Trophoblast cell (in vitro differentiated cells and primary cell): Measurements from ENCODE around the gene LRTM2.

ENCODE experiments used
- DNase-seq, 2 donors: peaks; one replicate each; pipeline ENCODE4 v3.0.0-alpha.2; 2016
- H2AFZ ChIP-seq: 2 replicates; pipeline ENCODE4 v1.6.1; 2013; ENCODE audit warnings: low read length, moderate library complexity, mild to moderate bottlenecking; ENCODE audit not compliant: insufficient read depth, poor library complexity
- H2AK5ac ChIP-seq: 2 replicates; pipeline ENCODE4 v1.6.1; 2013; ENCODE audit warnings: mild to moderate bottlenecking, low read length
- H2BK120ac ChIP-seq: 2 replicates; pipeline ENCODE4 v1.6.1; 2013; ENCODE audit warnings: low read length, mild to moderate bottlenecking, moderate library complexity; ENCODE audit not compliant: insufficient read depth, poor library complexity
- H2BK12ac ChIP-seq: 2 replicates; pipeline ENCODE4 v1.6.1; 2013; ENCODE audit warnings: mild to moderate bottlenecking, low read length, moderate library complexity
- H2BK5ac ChIP-seq: 2 replicates; pipeline ENCODE4 v1.6.1; 2013; ENCODE audit warnings: low read length, low read depth, moderate library complexity, mild to moderate bottlenecking; ENCODE audit not compliant: poor library complexity
- H3K14ac ChIP-seq: 2 replicates; pipeline ENCODE4 v1.6.1; 2013; ENCODE audit warnings: mild to moderate bottlenecking, low read length
- H3K18ac ChIP-seq: 2 replicates; pipeline ENCODE4 v1.6.1; 2013; ENCODE audit warnings: mild to moderate bottlenecking, low read length
- H3K23ac ChIP-seq: 2 replicates; pipeline ENCODE4 v1.6.1; 2013; ENCODE audit warnings: low read length
- H3K27ac ChIP-seq: 2 replicates; pipeline ENCODE4 v1.5.1; 2013; ENCODE audit warnings: low read depth, mild to moderate bottlenecking, inconsistent platforms, low read length, moderate library complexity
- H3K27me3 ChIP-seq: 2 replicates; pipeline ENCODE4 v1.6.1; 2013; ENCODE audit warnings: inconsistent platforms, mild to moderate bottlenecking, low read length, moderate library complexity; ENCODE audit not compliant: insufficient read depth
- H3K36me3 ChIP-seq, 2 experiments: 1 replicate in 1 of 2; 2 replicates in 1 of 2; pipeline ENCODE4 v1.6.1; 2013; ENCODE audit warnings: low read length in 2 of 2, mild to moderate bottlenecking in 2 of 2, moderate library complexity in 1 of 2; ENCODE audit not compliant: insufficient read depth in 2 of 2, control insufficient read depth in 1 of 2
- H3K4ac ChIP-seq: 2 replicates; pipeline ENCODE4 v1.6.1; 2013; ENCODE audit warnings: low read depth, mild to moderate bottlenecking, low read length, moderate library complexity
- H3K4me1 ChIP-seq, 2 experiments: 1 replicate in 1 of 2; 2 replicates in 1 of 2; pipeline ENCODE4 v1.6.1; 2013; ENCODE audit warnings: low read length in 2 of 2, mild to moderate bottlenecking in 2 of 2, moderate library complexity in 1 of 2; ENCODE audit not compliant: insufficient read depth in 2 of 2, control insufficient read depth in 1 of 2
- H3K4me2 ChIP-seq: 2 replicates; pipeline ENCODE4 v1.6.1; 2013; ENCODE audit warnings: inconsistent platforms, mild to moderate bottlenecking, low read length, moderate library complexity
- H3K4me3 ChIP-seq: 2 replicates; pipeline ENCODE4 v1.5.1; 2013; ENCODE audit warnings: mild to moderate bottlenecking, low read depth, low read length, inconsistent platforms
- H3K79me1 ChIP-seq: one replicate; pipeline ENCODE4 v1.6.1; 2013; ENCODE audit warnings: low read length
- H3K79me2 ChIP-seq: 2 replicates; pipeline ENCODE4 v1.6.1; 2013; ENCODE audit warnings: low read length, mild to moderate bottlenecking; ENCODE audit not compliant: control insufficient read depth, insufficient read depth, poor library complexity
- H3K9ac ChIP-seq: 2 replicates; pipeline ENCODE4 v1.6.1; 2013; ENCODE audit warnings: mild to moderate bottlenecking, low read length
- H3K9me3 ChIP-seq: 2 replicates; pipeline ENCODE4 v1.6.1; 2013; ENCODE audit warnings: low read depth, mild to moderate bottlenecking, control low read depth, inconsistent platforms, low read length; ENCODE audit not compliant: insufficient read depth
- H4K12ac ChIP-seq: 2 replicates; pipeline ENCODE4 v1.6.1; 2013; ENCODE audit warnings: low read depth, mild to moderate bottlenecking, low read length, moderate library complexity
- H4K8ac ChIP-seq: 2 replicates; pipeline ENCODE4 v1.6.1; 2013; ENCODE audit warnings: low read depth, mild to moderate bottlenecking, low read length, moderate library complexity
- H4K91ac ChIP-seq: one replicate; pipeline ENCODE4 v1.6.1; 2013; ENCODE audit warnings: low read depth, mild to moderate bottlenecking, low read length, moderate library complexity
- WGBS: extraction: QIAGEN DNeasy Blood & Tissue Kit; methylation state at CpG from one replicate; pipeline ENCODE4 v1.1.7; 2013; ENCODE audit warnings: missing lambda C conversion rate; ENCODE audit not compliant: insufficient read length, insufficient coverage; ENCODE audit errors: extremely low coverage; 5-methylcytosine and 5-hydroxymethylcytosine counted together

LRTM2 gene

DNA sequence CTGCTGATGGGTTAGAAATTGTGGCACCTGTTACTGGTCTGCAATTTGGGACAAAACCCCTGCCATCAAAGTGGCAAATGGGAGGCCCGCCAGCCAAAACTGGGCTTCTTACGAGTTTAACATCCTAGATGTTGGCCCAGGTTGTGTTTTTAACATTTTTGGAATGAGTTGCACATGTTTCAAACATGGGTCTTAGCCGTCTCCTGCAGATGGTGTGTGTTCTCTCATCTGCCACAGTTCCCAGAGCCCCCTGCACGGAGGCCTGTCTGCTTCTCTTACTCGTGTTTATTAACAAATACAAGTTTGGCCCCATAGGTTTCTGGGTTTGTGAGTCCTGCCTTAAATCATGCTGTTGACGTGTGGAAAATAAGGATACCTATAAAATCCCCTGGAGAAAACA, 51.6 kb downstream of the LRTM2 start:
- Histone ChIP-seq H2BK120ac (no peak overlapping the region), H3K4me2 (no peak overlapping the region), H3K18ac (no peak overlapping the region), H3K4me1 (no peaks in the 10 kb centered on the region), H3K79me2 (no peaks in the 10 kb centered on the region), H4K91ac (no peak overlapping the region), H4K12ac (no peak overlapping the region), H2BK5ac (no peak overlapping the region), H3K4me3 (no peak overlapping the region), H2AK5ac (no peak overlapping the region), H3K27me3 (no peaks in the 10 kb centered on the region), H3K27ac (no peak overlapping the region), H3K23ac (no peak overlapping the region), H3K4ac (no peak overlapping the region), H2AFZ (no peak overlapping the region), H3K79me1 (no peaks in the 10 kb centered on the region), H3K36me3 (no peaks in the 10 kb centered on the region), H4K8ac (no peak overlapping the region), H3K14ac (no peak overlapping the region), H3K9me3 (peaks cover 9% of the 10 kb centered on the region), H3K9ac (no peak overlapping the region), H2BK12ac (no peak overlapping the region)
- WGBS: no CpG with 5 or more reads among the region's 6 CpGs
- no peak for DNase-seq

DNA sequence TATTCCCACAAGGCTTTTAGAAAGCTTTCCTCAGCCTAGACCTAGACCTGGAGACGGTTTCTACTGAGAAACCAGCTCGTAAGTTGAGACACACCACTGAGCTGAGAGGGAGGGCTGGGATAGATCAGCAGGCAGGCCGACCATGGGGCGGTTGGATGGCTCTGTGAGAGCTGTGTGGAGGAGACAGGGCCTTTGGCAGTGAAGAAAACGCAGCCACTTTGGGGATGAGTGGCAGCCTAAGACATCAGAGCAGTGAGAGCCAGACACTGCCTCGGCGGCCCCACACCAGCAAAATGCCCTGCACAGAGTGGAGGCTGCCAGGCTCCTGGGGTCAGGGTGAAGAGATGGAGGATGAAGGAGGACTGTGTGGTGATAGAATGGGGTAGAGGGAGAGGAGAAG, 52.1 kb downstream of the LRTM2 start:
- DNase-seq: no peak
- Histone ChIP-seq H3K9me3 (peaks cover 9% of the 10 kb centered on the region), H4K91ac (no peak overlapping the region), H2BK5ac (no peak overlapping the region), H2AK5ac (no peak overlapping the region), H3K18ac (no peak overlapping the region), H3K27me3 (no peaks in the 10 kb centered on the region), H2BK120ac (no peak overlapping the region), H3K36me3 (no peaks in the 10 kb centered on the region), H3K27ac (no peak overlapping the region), H3K4me1 (no peaks in the 10 kb centered on the region), H3K23ac (no peak overlapping the region), H3K79me1 (no peaks in the 10 kb centered on the region), H3K4ac (no peak overlapping the region), H3K79me2 (no peaks in the 10 kb centered on the region), H2BK12ac (no peak overlapping the region), H3K14ac (no peak overlapping the region), H3K4me2 (no peak overlapping the region), H4K8ac (no peak overlapping the region), H2AFZ (no peak overlapping the region), H4K12ac (no peak overlapping the region), H3K9ac (no peak overlapping the region), H3K4me3 (no peak overlapping the region)
- WGBS: no CpG with 5 or more reads among the region's 7 CpGs

GRCh38 chr12:1873531-1874510, 53.5 kb downstream of the LRTM2 start:
- Histone ChIP-seq H2BK12ac (no peak overlapping the region), H3K4me2 (no peak overlapping the region), H3K4me1 (no peaks in the 10 kb centered on the region), H3K18ac (no peak overlapping the region), H3K9me3 (peaks cover 9% of the 10 kb centered on the region), H2AFZ (no peak overlapping the region), H2BK120ac (no peak overlapping the region), H3K4ac (no peak overlapping the region), H4K91ac (no peak overlapping the region), H2BK5ac (no peak overlapping the region), H3K23ac (no peak overlapping the region), H3K27me3 (no peaks in the 10 kb centered on the region), H3K27ac (no peak overlapping the region), H3K14ac (no peak overlapping the region), H4K8ac (no peak overlapping the region), H3K36me3 (no peaks in the 10 kb centered on the region), H2AK5ac (no peak overlapping the region), H3K4me3 (no peak overlapping the region), H4K12ac (no peak overlapping the region), H3K79me2 (no peaks in the 10 kb centered on the region), H3K79me1 (no peaks in the 10 kb centered on the region), H3K9ac (no peak overlapping the region)
- no CpG with 5 or more reads among the region's 5 CpGs for WGBS
- DNase-seq: no peak

GRCh38 chr12:1875608-1876007, 55.2 kb downstream of the LRTM2 start:
- Histone ChIP-seq H3K9me3 (peaks cover 8% of the 10 kb centered on the region), H3K27ac (no peak overlapping the region), H3K79me2 (no peaks in the 10 kb centered on the region), H3K18ac (no peak overlapping the region), H3K4ac (no peak overlapping the region), H3K4me1 (no peaks in the 10 kb centered on the region), H2AFZ (no peak overlapping the region), H2AK5ac (no peak overlapping the region), H3K14ac (no peak overlapping the region), H3K79me1 (no peaks in the 10 kb centered on the region), H3K36me3 (no peaks in the 10 kb centered on the region), H3K27me3 (no peaks in the 10 kb centered on the region), H3K4me3 (no peak overlapping the region), H3K9ac (no peak overlapping the region), H4K8ac (no peak overlapping the region), H2BK120ac (no peak overlapping the region), H4K12ac (no peak overlapping the region), H3K23ac (no peak overlapping the region), H2BK12ac (no peak overlapping the region), H2BK5ac (no peak overlapping the region), H4K91ac (no peak overlapping the region), H3K4me2 (no peak overlapping the region)
- WGBS: no CpG with 5 or more reads among the region's 6 CpGs
- no peak for DNase-seq
